GM21723 (cell line): ENCODE results near the gene TRIM2.

Experiments used
- ATAC-seq: cut with Tn5 transposase; IDR thresholded peaks from one replicate; pipeline ENCODE4 v1.9.1; 2021; ENCODE audit warnings: mild to moderate bottlenecking, moderate library complexity; ENCODE audit not compliant: unreplicated experiment

Gene TRIM2

GRCh38 chr4:153325558-153325957 lies 121.3 kb downstream of the TRIM2 start:
- ATAC-seq = no peak

- ATAC-seq = no peak
Observed at GRCh38 chr4:153326513-153326912, 122.3 kb downstream of the TRIM2 start.

GRCh38 chr4:153327247-153327646 lies 123.0 kb downstream of the TRIM2 start:
- ATAC-seq = no peak

GRCh38 chr4:153332936-153333335 lies 128.7 kb downstream of the TRIM2 start:
- ATAC-seq = no peak

- no peak for ATAC-seq
Observed at GRCh38 chr4:153333874-153334273, 129.6 kb downstream of the TRIM2 start.

- no peak for ATAC-seq
Observed at GRCh38 chr4:153335665-153336064, 131.4 kb downstream of the TRIM2 start.

- ATAC-seq = no peak
Observed at GRCh38 chr4:153337686-153338085, 133.4 kb downstream of the TRIM2 start.

- no peak for ATAC-seq
Observed at GRCh38 chr4:153341575-153342090, 137.4 kb downstream of the TRIM2 start.

- ATAC-seq = no peak
Observed at GRCh38 chr4:153342751-153343552, 138.7 kb downstream of the TRIM2 start.

GRCh38 chr4:153344131-153345011 lies 140.1 kb downstream of the TRIM2 start, which contains the start of gene MND1:
Gene MND1, plus strand, starts transcription at chr4:153344688. Its CDS starts 50 bp downstream, at chr4:153344738.
- ATAC-seq = peak; percentile 86

GRCh38 chr4:153345012-153345981 lies 141.1 kb downstream of the TRIM2 start:
- ATAC-seq = peak; percentile 45

GRCh38 chr4:153346031-153346430 lies 141.8 kb downstream of the TRIM2 start:
- ATAC-seq = no peak

GRCh38 chr4:153346563-153346962 lies 142.3 kb downstream of the TRIM2 start:
- ATAC-seq = no peak

GRCh38 chr4:153347117-153347516 lies 142.9 kb downstream of the TRIM2 start:
- ATAC-seq = no peak

- ATAC-seq = no peak
Observed at GRCh38 chr4:153348006-153348405, 143.8 kb downstream of the TRIM2 start.

- no peak for ATAC-seq
Observed at GRCh38 chr4:153349206-153349805, 145.1 kb downstream of the TRIM2 start.

- ATAC-seq = no peak
Observed at GRCh38 chr4:153362184-153362583, 157.9 kb downstream of the TRIM2 start.

- ATAC-seq = no peak
Observed at GRCh38 chr4:153364061-153364460, 159.8 kb downstream of the TRIM2 start.

GRCh38 chr4:153365003-153365402 lies 160.8 kb downstream of the TRIM2 start:
- no peak for ATAC-seq

- ATAC-seq = no peak
Observed at GRCh38 chr4:153366486-153366885, 162.2 kb downstream of the TRIM2 start.
